Measurements from ENCODE around the gene PDE4D.
"Not testable (repeated sequence)": the region's sequence is repeated elsewhere in the genome, so short reads cannot be mapped to it uniquely, and the experiment has no call there.

The PDE4D gene

DNA sequence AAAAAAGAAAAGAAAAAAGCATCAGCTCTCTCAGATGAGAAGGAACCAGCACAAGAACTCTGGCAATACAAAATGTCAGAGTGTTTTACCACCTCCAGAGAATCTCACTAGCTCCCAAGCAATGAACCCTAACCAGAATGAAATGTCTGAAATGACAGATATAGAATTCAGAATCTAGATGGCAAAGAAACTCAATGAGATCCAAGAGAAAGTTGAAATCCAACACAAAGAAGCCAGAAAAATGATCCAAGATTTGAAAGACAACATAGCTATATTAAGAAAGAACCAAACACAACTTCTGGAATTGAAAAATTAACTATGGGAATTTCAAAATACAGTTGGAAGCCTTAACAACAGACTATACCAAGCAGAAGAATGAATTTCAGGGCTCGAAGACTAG is 396.3 kb downstream of the PDE4D start:
- no peak for FAIRE-seq

DNA sequence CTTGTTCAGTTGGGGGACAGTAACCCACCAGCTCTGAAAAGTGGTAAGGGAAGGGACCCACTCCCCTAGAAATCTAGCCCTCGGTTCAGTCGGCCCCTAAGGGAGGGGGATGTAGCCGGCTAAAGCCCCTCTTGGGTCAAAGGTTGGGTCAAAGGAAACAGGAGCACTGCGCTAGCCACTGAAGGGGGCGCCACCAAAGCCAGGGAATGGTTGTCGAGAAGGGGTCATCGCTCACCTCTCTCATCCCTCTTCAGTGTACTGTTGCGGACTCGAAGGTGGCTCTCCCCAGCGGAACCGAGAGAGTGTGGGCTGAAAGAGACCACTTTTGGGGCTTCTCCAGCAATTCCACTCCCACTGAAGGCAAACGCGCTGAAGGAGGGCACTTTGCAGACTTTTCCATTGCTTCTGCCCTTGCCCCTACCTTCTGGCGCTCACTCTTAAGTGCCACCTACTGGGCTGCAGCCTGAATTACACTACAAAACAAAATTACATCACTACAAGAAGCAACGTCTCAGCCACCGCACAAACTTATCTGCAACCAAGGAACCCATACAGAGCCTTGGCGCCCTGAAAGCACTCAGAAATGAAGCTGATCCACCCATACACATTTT is 396.9 kb downstream of the PDE4D start:
- no peak for FAIRE-seq

DNA sequence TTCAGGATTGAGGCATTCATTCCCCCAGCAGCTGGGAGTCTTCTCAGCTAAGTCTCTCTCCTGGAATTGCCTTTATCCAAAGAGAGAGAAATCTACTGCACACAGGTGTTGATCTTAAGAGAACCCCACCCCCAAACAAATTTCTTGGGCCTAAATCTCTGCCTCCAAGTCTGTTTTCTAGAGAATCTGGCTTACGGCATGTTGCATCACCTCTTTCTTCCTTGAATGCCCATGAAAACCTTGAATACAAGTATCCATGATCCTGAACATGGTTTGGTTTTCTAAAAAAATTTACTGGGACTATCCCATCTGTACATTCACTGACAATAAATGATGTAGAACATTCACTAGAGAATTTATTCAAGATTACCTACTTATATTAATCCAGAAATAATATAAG is 401.6 kb downstream of the PDE4D start:
- no peak for FAIRE-seq

DNA sequence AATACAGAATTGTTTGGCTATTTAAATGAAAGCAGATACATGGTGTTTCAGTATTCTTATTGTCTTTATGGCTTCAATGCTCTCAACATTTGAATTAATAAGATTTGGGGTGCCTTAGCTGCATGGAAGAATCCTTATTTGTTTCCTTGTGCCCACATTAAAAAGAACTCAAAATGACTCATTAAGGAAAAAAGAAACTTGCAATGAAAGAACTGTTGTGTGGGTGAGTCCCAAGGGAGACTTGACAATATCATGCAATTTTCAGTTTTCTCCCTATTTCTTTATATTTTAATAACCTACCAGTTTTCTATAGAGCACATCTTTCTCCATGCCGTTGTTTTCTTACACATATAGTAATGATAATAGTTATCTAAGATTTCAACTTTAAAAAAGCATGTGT is 404.0 kb downstream of the PDE4D start:
- no peak for FAIRE-seq

DNA sequence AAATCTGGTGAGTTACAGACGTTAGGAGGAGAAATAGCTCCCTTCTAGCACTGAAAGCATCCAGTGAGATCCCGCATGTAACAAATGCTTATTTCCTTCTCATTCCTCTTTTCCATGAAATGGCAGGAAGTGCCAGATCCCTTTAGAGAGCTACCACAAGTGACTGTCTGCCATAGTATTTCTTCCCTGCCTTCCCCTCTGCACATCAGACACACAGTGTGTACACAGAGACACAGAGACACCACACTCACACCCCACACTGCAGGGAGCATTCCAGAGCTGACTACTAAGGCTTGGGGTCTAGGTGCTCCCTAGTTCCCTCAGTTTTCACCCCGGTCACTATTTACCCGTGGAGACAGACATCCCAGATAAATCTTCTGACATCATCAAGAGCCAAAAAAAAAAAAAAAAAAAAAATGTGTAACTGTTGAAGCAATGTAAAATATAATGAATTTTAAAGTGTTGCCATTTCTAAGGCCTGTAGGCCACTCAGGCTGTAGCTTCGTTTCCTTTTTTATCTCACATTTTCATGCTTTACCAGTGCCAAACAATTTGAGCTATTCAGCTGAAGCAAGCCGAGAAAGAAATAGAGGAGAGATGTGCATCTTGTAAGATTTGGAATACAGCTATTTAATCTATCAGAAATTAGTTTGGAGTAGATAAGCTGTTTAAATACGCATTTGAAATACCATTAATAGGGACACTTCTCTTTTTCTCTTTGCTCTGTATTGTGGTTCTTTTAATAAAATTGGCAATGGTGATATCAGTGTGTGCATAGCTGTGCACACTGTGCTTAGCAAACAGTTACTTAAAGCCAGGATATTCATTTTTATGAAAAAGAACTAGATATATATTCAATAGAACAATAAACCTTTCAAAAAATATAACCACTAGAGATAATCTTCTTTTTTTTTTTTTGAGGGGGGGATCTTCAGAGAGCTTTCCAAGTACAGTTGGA is 405.5 kb downstream of the PDE4D start:
- FAIRE-seq, result no peak

DNA sequence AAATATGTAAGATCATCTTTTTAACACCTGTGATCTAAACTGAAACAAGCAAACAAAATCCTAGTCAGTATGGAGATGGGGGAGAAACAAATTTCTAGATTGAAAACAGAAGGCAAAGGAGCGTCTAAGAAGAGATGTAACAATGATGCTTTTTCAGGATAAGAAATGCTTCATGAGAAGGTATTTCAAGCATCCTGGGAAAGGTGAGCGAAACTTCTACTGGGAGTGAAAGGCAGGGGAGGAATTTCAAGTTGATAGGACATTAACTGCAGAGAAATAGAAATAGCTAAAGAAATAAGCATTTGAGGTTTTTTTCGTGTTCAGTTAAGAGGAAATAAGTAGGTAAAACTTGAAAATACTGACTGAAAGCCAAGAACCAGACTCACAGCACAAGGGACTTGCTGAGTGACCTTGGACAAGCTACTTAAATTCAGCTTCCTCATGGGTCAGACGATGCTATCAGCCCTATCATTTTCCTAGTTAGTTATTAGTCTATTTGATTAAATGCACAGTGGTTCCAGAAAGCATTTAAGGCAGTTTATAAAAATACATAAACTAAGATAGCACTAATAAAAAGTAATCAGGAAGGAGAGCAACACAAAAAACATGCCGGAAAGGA is 406.3 kb downstream of the PDE4D start:
- FAIRE-seq, result no peak

DNA sequence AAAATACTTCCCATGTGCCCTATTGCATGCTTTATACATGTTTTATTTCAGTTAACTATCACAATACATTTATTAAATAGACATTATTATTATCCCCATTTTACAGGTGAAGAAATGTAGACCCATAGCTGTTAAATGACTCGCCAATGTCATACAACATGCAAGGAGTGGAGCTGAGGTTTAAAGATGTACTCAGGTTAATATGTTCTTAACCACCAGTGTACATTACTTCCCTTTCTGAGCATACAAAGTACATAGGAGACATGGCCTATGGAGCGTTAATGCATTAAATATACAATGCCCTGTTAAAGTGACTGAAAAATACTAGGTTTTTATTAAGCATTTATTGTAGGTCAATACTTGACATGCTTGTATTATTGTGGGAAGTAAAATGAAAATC is 407.0 kb downstream of the PDE4D start:
- FAIRE-seq, result no peak

DNA sequence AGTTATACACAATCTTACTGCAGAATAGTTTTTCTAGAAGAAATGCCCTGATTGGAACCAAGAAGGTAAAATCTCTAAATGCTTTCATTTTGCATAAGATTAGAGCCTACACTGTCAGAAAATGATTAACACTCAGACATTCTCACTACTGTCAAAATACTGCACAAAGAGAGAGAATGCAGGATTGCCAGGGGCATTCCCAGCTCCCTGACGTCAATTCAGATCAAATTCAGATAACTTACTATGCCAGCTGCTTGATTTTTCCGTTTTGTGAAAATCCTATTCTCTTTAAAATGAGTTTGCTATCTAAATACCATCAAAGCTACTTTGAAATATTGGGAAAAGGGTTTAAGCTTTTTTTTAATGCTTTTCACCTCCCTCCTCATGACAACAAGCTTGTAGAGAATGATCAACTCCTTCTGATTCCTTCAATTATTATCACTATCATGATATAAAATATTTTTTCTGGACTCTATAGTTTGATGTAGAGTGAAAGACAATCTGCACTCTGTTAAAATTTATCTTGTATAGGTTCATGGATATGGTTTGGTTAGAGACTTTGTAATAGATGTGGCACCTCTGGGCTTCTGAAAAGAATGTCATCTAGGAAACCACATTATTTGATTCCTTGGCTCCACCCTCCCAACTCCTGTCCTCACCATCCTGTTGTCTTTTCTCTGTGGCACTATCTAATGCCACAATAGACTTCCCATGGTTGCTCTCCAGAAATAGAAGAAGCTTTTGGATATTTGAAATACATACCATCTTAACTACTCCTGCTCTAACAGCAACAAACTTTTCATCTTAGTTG is 407.7 kb downstream of the PDE4D start:
- FAIRE-seq, result no peak

DNA sequence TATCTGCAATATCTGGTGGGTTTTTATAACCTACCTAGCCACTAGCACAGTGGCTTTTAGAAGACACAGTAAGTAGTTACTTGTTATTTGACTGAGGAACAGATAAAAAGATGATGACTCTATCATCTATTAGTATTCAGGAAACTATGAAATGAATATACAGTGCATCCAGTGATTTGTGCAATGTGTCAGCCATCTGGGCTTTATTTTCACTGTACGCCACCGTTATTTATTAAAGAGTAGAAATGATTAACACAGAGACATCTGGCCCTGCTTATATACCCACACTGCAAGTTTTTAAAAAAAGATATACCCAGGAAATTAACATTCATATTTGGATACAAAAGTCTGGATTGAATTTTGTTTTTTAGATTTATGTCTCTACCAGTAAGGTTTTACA is 408.4 kb downstream of the PDE4D start:
- no peak for FAIRE-seq

DNA sequence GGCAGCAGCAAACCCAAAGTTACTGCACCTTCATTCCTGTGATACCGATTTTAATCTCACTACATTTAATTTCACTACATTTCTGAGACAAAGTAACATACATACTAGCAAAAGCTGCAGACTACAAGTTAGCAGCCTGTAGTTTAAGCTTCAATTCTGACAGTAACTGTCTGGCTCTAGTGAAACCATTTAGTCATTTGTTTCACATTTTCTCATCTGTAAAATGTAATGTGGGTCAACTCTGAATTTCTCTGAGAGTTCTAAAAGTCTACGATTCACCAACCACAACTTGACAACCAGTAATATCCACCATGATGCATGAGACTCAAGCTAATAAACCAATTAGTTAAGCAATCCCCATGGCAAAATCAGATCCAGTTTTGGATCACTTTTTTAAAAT is 408.9 kb downstream of the PDE4D start:
- FAIRE-seq, result no peak

DNA sequence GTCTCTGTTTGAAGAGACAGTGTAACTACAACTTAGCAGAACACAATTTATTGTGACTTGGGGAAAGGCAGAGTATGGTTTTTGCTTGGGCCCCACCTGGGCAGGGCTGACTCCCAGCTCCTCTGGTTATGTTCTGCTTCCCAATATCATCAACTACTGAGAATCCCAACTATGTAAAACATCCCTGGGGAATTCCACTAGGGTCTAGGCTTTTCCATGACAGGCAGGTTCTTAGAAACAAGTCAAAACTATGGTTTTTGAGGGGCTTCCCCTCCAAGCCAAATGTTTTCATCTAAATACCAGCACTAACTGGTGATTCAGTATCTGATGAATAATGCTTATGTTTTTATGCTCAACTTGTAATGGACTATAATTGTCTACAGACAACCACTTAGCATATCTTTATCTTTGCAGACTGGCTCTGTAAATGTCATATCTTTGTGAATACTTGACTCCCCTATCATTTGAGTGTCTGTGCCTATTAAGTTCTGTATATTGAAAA is 409.5 kb downstream of the PDE4D start:
- FAIRE-seq, result no peak

DNA sequence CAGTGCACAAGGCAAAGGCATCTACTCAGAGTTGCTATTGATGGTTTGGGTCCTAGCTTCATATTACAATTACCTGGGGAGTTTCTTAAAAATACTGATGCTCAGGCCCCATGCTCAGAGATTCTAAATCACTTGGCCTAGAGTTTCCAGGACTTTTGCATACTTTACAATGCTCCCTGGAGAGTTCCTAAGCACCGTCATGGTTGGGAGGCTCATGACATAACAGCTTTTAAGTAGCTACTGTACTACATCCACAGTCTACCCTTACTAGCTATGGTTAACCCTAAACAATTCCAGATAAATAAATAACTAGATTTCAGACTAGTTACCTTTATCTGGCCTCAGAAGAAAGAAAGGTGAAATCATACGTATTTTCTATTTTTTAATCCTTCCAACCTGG is 414.4 kb downstream of the PDE4D start:
- FAIRE-seq, result no peak

DNA sequence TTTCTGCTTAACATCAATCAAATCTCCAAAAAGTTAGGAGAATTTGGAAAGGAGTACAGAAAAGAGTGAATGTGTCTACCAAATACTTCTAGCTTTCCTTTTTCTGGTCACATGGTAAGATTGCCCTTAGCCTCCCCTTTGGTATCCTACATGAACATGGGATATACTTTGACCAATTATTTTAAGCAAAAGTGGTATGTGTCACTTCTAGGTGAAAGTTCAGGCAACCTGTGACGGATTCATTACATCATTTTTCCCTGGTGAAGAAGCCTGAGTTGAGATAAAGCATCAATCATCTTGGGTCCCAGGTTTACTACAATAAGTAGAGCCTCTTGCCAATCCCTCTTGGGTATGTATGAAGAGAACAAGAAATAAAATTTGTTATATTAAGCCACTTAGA is 419.2 kb downstream of the PDE4D start:
- no peak for FAIRE-seq

DNA sequence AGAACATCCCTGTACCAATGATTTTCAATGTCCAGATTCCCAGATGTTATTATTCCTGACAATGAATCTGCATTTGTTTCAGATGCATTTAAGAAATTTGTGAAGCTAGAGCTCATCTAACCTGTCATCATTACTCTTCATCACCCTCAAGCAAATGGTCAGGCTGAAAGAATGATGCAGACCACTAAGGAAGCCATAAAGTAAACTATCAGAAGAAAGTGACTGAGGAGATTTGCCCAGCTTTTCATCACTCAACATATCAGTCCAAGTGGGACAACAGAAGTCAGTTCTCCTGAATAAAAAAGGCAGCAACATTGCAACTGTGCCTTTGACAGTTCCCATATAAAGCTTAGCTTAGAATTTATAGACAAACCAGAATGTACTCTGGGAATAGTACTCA is 419.9 kb downstream of the PDE4D start:
- FAIRE-seq, result no peak

DNA sequence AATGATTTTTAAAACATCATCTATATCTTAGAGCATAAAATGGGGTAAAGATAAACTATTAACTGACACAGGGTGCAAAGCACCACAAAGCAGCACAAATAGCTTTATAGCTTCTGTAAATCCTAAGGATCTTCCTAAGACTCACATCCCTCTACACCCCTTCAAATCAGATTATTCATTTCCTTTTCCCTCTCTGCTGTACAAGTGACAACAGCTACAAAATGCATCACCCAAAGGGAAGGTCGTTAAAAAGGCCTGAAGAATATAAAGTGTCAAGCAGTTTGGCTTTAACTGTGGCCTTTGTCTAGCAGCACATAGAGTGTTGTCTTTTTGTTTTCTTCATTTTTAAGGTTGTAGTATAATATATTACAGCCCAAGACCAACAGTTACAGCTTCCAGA is 422.1 kb downstream of the PDE4D start:
- no peak for FAIRE-seq

DNA sequence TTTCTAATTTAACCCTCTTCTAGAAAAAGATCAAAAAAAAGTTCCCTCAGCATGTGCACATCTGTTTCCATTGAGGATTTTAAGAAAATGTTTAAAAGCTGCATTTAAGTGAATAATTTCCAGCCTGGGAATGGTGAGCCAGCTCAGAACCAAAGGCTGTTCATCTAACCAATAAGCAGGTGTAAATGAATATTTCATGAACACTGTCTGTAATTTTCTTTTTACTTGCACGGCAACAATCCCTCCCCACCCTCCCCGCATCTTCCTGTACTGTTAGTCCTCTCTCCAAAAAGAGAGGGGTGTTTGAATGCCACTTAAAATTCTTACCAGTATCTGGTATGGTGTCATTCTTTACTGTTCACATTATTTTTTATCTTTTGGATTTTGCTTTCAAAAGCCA is 425.6 kb downstream of the PDE4D start:
- FAIRE-seq, result no peak

DNA sequence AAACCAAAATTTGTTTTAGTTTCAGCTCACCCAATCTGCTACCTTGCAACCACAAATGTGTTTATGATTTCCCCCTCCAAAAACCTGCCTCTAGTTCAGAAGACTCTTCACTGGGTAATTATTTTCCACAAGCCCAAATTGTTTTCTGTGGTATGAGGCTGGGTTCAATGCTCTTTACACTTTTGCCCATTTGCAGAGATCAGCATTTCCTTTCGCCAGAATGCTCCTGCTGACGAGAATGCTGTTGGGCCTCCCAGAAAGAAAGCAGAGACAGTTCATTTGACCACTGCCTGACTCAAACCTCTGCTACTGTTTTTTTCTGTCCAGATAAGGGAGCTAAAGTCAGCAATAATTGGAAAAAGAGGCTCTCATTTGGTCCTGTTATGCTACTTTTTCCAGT is 427.3 kb downstream of the PDE4D start:
- FAIRE-seq, result no peak

DNA sequence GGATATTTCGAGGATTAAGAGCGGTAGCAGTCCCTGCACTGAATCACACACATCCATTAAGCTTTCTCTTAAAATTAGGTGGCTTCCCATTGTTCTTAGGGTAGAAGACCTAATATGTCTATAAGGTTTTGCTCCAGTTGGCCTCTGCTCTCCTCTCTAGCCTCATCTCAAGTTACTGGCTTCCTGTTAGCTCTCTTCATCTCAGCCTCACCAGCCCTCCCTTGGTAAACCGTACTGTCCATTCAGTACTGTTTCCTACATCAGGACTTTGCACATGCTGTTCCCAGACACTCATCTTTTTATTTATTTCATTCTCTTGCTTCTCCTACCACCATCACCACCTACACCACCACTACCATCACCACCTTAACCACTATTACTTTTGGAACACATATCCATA is 428.6 kb downstream of the PDE4D start:
- no peak for FAIRE-seq

DNA sequence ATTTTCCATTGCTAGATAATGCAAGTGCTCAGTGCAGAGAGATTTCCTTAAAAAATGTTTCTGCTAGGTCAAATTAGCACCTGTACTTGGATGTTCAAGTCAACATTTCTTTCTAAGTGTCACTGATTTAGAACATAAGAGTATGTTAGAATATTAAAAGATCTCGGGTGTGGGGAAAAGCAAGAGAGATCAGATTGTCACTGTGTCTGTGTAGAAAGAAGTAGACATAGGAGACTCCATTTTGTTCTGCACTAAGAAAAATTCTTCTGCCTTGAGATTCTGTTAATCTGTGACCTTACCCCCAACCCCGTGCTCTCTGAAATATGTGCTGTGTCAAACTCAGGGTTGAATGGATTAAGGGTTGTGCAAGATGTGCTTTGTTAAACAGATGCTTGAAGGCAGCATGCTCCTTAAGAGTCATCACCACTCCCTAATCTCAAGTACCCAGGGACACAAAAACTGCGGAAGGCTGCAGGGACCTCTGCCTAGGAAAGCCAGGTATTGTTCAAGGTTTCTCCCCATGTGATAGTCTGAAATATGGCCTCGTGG is 429.8 kb downstream of the PDE4D start:
- not testable (repeated sequence) for FAIRE-seq

DNA sequence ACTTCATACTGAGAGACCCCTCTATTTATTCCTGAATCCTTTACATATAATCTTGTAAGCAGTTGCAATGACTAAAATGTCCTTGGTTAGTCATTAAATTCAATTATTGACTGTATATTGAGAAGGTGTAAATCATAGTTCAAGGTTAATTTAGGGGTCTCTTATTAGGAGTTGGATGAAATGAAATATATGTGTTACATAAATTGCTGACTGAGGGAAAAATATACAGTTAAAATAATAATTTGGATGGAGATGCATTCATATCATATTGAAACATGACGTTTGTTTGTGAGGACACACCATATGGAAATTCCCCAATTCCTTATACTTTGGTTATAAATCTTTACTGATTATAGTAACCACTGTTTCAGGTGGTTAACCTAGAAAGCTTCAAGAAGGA is 430.6 kb downstream of the PDE4D start:
- no peak for FAIRE-seq

DNA sequence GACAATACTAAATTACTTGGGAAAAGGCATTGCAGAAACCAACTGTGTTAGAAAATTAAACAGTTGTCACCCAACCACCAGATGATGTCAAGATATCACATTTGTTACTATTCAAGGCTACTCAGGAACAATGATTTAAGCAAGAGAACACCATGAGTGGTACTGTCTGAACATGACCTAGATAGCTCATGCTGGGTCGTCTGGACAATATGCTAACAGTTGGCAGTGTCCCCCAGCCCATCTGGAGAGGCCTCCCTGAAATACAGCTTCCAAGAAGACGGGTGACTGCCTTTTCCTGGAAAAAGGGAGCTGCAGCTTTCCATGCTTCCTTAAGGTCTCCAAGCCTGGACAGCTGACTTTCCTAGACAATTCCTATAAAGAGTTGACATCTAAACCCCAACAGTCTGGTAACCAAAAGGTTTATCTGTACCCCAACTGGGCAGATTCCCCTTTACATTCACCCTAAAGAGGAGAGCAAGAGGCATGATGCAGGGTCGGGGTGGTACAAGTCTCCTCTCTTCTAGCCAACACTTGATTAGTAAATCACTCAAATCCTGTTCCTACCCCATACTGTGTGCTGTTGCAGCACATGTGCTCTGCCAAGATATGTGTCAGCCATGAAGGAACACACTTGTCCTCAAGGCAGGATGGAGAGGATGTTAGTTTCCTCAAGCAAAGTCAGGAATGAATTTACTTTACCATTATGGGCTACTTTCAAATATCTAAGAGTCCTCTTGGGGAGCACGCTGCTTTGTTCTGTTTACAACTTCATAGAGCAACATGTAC is 433.0 kb downstream of the PDE4D start:
- FAIRE-seq, result no peak

All from A204.1 (cell line).